ENCODE measurements around the gene MTMR12. TPM values are rescaled to one million over a fixed set of nuclear protein-coding genes. Genes with fewer than 3 reads are reported as not detected.
"Not testable (repeated sequence)": the region's sequence is repeated elsewhere in the genome, so short reads cannot be mapped to it uniquely, and the experiment has no call there.

MTMR12 gene
- total RNA-seq, 2 experiments from 2014 or later, result 14.1 to 16.0 TPM

- H3K27me3 Mint-ChIP-seq (ENCODE audit: low read depth); CTCF ChIA-PET; H3K4me3 Mint-ChIP-seq; H3K9me3 Mint-ChIP-seq; DNase-seq: not testable (repeated sequence)
- Mint-ChIP-seq H3K27ac (peak overlapping the region; percentile 80), H3K36me3 (ENCODE audit: low read depth) (peaks cover 15% of the 10 kb centered on the region), H3K4me1 (ENCODE audit: low read depth) (peaks cover 58% of the 10 kb centered on the region)
- intact Hi-C loops (cut with micrococcal nuclease), result loop anchor here (2.0 to 5.0 kb wide), 2 partner anchors 21 to 251 kb away; no protein-coding TSS in a partner anchor
These were observed 31.2 kb downstream of the MTMR12 start for GRCh38 chr5:32281378-32282133.

GRCh38 chr5:32280656-32281081, 32.1 kb downstream of the MTMR12 start:
- H3K36me3 Mint-ChIP-seq (ENCODE audit: low read depth), result peaks cover 15% of the 10 kb centered on the region
- H3K9me3 Mint-ChIP-seq, result peaks cover 3% of the 10 kb centered on the region
- peaks cover 63% of the 10 kb centered on the region for H3K4me1 Mint-ChIP-seq (ENCODE audit: low read depth)
- peak overlapping the region; percentile 80 for H3K27ac Mint-ChIP-seq
- intact Hi-C loops (cut with micrococcal nuclease), result loop anchor here (1.0 to 5.0 kb wide), 7 partner anchors 17 to 306 kb away; no protein-coding TSS in a partner anchor
- H3K4me3 Mint-ChIP-seq, result no peak overlapping the region
- no peaks in the 10 kb centered on the region for H3K27me3 Mint-ChIP-seq (ENCODE audit: low read depth)
- CTCF ChIA-PET, result interaction anchor here (1.5 kb wide), 1 partner anchor 48 kb away, joined by 6 read pairs; no protein-coding TSS in a partner anchor
- DNase-seq, result peak; percentile 57

DNA sequence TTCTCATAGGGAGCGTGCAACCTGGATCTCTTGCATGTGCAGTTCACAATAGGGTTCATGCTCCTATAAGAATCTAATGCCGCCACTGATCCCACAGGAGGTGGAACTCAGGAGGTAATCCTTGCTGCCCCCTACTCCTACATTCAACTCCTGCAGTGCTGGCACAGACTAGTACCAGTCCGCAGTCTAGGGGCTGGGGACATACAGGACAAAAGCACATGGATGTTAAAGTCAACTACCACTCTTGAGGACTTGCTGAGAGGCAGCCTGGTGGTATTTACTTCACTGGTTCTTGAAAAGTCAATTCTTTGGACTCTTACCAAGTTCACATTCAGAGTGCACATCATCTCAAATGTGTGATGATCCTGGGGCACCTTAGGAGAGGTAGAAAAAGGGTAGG, 33.0 kb downstream of the MTMR12 start:
- Mint-ChIP-seq H3K27ac (no peak overlapping the region), H3K4me1 (ENCODE audit: low read depth) (peaks cover 67% of the 10 kb centered on the region), H3K9me3 (peaks cover 3% of the 10 kb centered on the region), H3K4me3 (no peak overlapping the region), H3K27me3 (ENCODE audit: low read depth) (no peaks in the 10 kb centered on the region), H3K36me3 (ENCODE audit: low read depth) (peaks cover 15% of the 10 kb centered on the region)
- DNase-seq, result no peak
- intact Hi-C loops (cut with micrococcal nuclease), result loop anchor here (1.0 to 5.0 kb wide), 7 partner anchors 18 to 307 kb away; no protein-coding TSS in a partner anchor
- CTCF ChIA-PET, result interaction anchor here (0.6 to 1.5 kb wide), 2 partner anchors 47 to 224 kb away, joined by 3 to 6 read pairs; no protein-coding TSS in a partner anchor

- CTCF ChIA-PET, result no interaction called here
- intact Hi-C loops (cut with micrococcal nuclease), result no loop called here
- H3K4me1 Mint-ChIP-seq (ENCODE audit: low read depth), result peaks cover 64% of the 10 kb centered on the region
These were observed 33.5 kb downstream of the MTMR12 start for GRCh38 chr5:32279223-32279622.

GRCh38 chr5:32278406-32278805, 34.3 kb downstream of the MTMR12 start:
- Mint-ChIP-seq H3K27me3 (ENCODE audit: low read depth) (no peaks in the 10 kb centered on the region), H3K36me3 (ENCODE audit: low read depth) (peaks cover 18% of the 10 kb centered on the region), H3K4me1 (ENCODE audit: low read depth) (peaks cover 59% of the 10 kb centered on the region), H3K27ac (no peak overlapping the region), H3K4me3 (no peak overlapping the region), H3K9me3 (peaks cover 3% of the 10 kb centered on the region)
- intact Hi-C loops (cut with micrococcal nuclease), result no loop called here
- peak; percentile 22 for DNase-seq
- CTCF ChIA-PET, result interaction anchor here (0.6 kb wide), 1 partner anchor 183 kb away, joined by 5 read pairs; no protein-coding TSS in a partner anchor

More at GRCh38 chr5:32279223-32279622, 33.5 kb downstream of the MTMR12 start:
- H3K36me3 Mint-ChIP-seq (ENCODE audit: low read depth), result peaks cover 18% of the 10 kb centered on the region
- no peak overlapping the region for H3K4me3 Mint-ChIP-seq
- H3K27me3 Mint-ChIP-seq (ENCODE audit: low read depth), result no peaks in the 10 kb centered on the region
- DNase-seq, result no peak
- no peak overlapping the region for H3K27ac Mint-ChIP-seq
- H3K9me3 Mint-ChIP-seq, result peaks cover 3% of the 10 kb centered on the region

- Mint-ChIP-seq H3K4me3 (no peak overlapping the region), H3K36me3 (ENCODE audit: low read depth) (peaks cover 21% of the 10 kb centered on the region)
- CTCF ChIA-PET, result interaction anchor here (0.6 to 1.2 kb wide), 2 partner anchors 46 to 183 kb away, joined by 3 to 5 read pairs; no protein-coding TSS in a partner anchor
These were observed 34.9 kb downstream of the MTMR12 start for GRCh38 chr5:32277798-32278197.

DNA sequence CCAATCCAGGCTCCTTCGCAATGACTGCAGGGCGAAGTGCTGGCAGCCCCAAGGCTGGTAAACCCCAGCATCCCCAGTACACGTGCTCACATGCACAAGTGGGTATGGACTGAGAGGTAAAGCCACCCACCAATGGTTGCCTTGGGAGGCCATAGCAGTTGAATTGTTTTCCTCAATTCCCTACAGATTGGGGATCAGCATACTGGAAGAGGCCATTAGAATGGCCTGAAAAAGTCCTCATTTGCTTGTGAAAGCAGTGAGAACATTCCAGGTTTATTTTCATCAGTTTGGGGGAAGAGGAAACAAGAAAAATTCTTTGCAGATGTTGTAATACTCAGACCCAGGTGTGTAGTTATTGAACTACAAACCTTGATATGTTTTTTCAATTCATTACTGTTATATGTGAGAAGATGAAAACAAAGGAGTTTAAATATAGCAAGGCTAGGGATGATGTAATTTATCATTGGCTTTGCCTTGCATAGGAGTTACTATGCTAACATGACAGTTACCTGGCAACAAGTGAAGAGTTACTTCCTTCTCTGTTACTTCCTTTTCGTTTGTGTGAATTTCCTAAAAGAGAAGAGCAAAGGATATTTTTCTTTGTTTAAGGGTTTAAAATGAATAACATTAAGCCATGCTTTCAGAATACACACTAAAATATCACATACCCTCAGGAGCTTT, 36.4 kb downstream of the MTMR12 start:
- Mint-ChIP-seq H3K27me3 (ENCODE audit: low read depth) (no peaks in the 10 kb centered on the region), H3K4me1 (ENCODE audit: low read depth) (peaks cover 52% of the 10 kb centered on the region), H3K27ac (peak overlapping the region; percentile 77), H3K9me3 (peaks cover 3% of the 10 kb centered on the region), H3K36me3 (ENCODE audit: low read depth) (peaks cover 18% of the 10 kb centered on the region), H3K4me3 (no peak overlapping the region)
- DNase-seq, result no peak
- intact Hi-C loops (cut with micrococcal nuclease), result loop anchor here (1.0 to 2.0 kb wide), 3 partner anchors 37 to 102 kb away; partner anchors contain the start of gene GOLPH3
- CTCF ChIA-PET, result interaction anchor here (1.2 to 1.6 kb wide), 4 partner anchors 21 to 53 kb away, joined by 3 to 6 read pairs (median 4); no protein-coding TSS in a partner anchor

More at GRCh38 chr5:32277798-32278197, 34.9 kb downstream of the MTMR12 start:
- intact Hi-C loops (cut with micrococcal nuclease), result loop anchor here (2.0 kb wide), 1 partner anchor 67 kb away; no protein-coding TSS in a partner anchor
- Mint-ChIP-seq H3K4me1 (ENCODE audit: low read depth) (peaks cover 57% of the 10 kb centered on the region), H3K9me3 (peaks cover 3% of the 10 kb centered on the region), H3K27ac (no peak overlapping the region), H3K27me3 (ENCODE audit: low read depth) (no peaks in the 10 kb centered on the region)
- no peak for DNase-seq

- Mint-ChIP-seq H3K9me3 (no peaks in the 10 kb centered on the region), H3K4me1 (ENCODE audit: low read depth) (peaks cover 44% of the 10 kb centered on the region), H3K36me3 (ENCODE audit: low read depth) (peaks cover 14% of the 10 kb centered on the region), H3K27me3 (ENCODE audit: low read depth) (no peaks in the 10 kb centered on the region), H3K4me3 (no peak overlapping the region), H3K27ac (peak overlapping the region; percentile 10)
- no peak for DNase-seq
- intact Hi-C loops (cut with micrococcal nuclease), result no loop called here
- CTCF ChIA-PET, result interaction anchor here (0.6 to 1.6 kb wide), 4 partner anchors 11 to 54 kb away, joined by 3 to 5 read pairs (median 4); no protein-coding TSS in a partner anchor
These were observed 37.4 kb downstream of the MTMR12 start for GRCh38 chr5:32275396-32275741.

DNA sequence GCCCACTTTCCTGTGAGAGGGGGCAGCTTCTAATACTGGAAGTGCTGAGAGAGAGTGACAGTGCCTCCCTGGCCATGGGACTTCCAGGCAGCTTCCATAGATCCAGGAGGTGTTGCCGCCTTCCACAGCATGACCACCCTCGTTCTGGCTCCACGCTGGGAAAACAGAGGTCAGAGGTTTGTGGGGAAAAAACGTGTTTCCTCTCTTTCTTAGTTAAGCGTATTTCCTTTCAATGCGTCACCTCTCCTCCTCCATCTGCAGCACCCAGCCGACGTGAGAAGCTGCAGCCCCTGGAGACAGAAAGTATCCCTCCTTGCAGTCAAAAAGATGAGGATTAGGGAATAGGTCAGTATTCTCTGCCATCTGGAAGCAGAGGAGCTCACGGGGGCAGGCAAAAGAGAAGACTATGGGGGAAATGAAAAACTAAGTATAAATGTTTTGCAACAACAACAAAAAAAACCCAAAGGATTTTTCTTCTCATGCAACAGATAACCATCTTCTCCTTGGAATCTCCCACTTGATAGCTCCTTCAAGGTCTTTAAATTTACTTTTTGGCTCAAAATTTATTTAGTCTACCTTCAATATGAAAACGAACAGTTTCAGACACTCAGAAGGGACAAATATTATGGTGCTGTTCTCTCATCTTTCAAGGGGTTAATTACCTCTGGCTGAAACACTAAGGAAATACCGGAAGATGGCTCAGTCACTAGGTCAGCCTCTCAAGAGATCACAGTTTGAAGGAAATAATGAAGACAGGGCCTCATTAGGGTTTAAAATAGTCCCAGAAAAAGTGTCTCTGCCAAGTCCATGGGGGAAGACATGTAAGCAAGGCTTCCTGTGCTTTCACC, 38.0 kb downstream of the MTMR12 start:
- Mint-ChIP-seq H3K36me3 (ENCODE audit: low read depth) (peaks cover 17% of the 10 kb centered on the region), H3K27ac (no peak overlapping the region), H3K9me3 (no peaks in the 10 kb centered on the region), H3K27me3 (ENCODE audit: low read depth) (no peaks in the 10 kb centered on the region), H3K4me1 (ENCODE audit: low read depth) (peaks cover 39% of the 10 kb centered on the region), H3K4me3 (no peak overlapping the region)
- no peak for DNase-seq
- intact Hi-C loops (cut with micrococcal nuclease), result no loop called here
- CTCF ChIA-PET, result interaction anchor here (0.6 to 1.6 kb wide), 4 partner anchors 12 to 54 kb away, joined by 3 to 5 read pairs (median 4); no protein-coding TSS in a partner anchor

- no peak overlapping the region for H3K4me3 Mint-ChIP-seq
- intact Hi-C loops (cut with micrococcal nuclease), result no loop called here
- no peak overlapping the region for H3K27ac Mint-ChIP-seq
- peaks cover 31% of the 10 kb centered on the region for H3K4me1 Mint-ChIP-seq (ENCODE audit: low read depth)
- CTCF ChIA-PET, result interaction anchor here (0.7 kb wide), 1 partner anchor 323 kb away, joined by 3 read pairs; no protein-coding TSS in a partner anchor
- H3K27me3 Mint-ChIP-seq (ENCODE audit: low read depth), result no peaks in the 10 kb centered on the region
- peaks cover 18% of the 10 kb centered on the region for H3K36me3 Mint-ChIP-seq (ENCODE audit: low read depth)
- H3K9me3 Mint-ChIP-seq, result no peaks in the 10 kb centered on the region
- DNase-seq, result no peak
These were observed 38.9 kb downstream of the MTMR12 start for GRCh38 chr5:32273821-32274220.

- Mint-ChIP-seq H3K27me3 (ENCODE audit: low read depth) (no peaks in the 10 kb centered on the region), H3K36me3 (ENCODE audit: low read depth) (peaks cover 21% of the 10 kb centered on the region), H3K9me3 (no peaks in the 10 kb centered on the region), H3K27ac (no peak overlapping the region), H3K4me1 (ENCODE audit: low read depth) (peaks cover 23% of the 10 kb centered on the region), H3K4me3 (no peak overlapping the region)
- intact Hi-C loops (cut with micrococcal nuclease), result no loop called here
- CTCF ChIA-PET, result interaction anchor here (1.1 to 1.3 kb wide), 2 partner anchors 13 to 40 kb away, joined by 3 to 4 read pairs; no protein-coding TSS in a partner anchor
- DNase-seq, result no peak
These were observed 40.0 kb downstream of the MTMR12 start for GRCh38 chr5:32272746-32273145.
